KMS-11 (cell line): ENCODE data around the gene SMAD3.

Experiments
- H2AFZ ChIP-seq: fragments of 200-600 bp; sonication (generic); 2 replicates; pipeline ENCODE4 v1.6.1; 2016; ENCODE audit warnings: antibody characterized with exemption, mixed run types, low read depth
- H3K27ac ChIP-seq: fragments of 200-600 bp; sonication (generic); 2 replicates; pipeline ENCODE4 v1.6.1; 2016; ENCODE audit warnings: mild to moderate bottlenecking, mixed run types
- H3K27me3 ChIP-seq: fragments of 200-600 bp; sonication (generic); 2 replicates; pipeline ENCODE4 v1.6.1; 2017; ENCODE audit warnings: mild to moderate bottlenecking, low read depth, mixed run types, moderate library complexity; ENCODE audit not compliant: insufficient read depth
- H3K36me3 ChIP-seq: fragments of 200-600 bp; sonication (generic); 2 replicates; pipeline ENCODE4 v1.6.1; 2017; ENCODE audit warnings: mild to moderate bottlenecking, mixed run types; ENCODE audit not compliant: insufficient read depth
- H3K4me1 ChIP-seq: fragments of 200-600 bp; sonication (generic); 2 replicates; pipeline ENCODE4 v1.6.1; 2016; ENCODE audit warnings: mild to moderate bottlenecking, low read depth, mixed run types; ENCODE audit not compliant: poor library complexity, severe bottlenecking
- H3K4me2 ChIP-seq: fragments of 200-600 bp; sonication (generic); 2 replicates; pipeline ENCODE4 v1.7.0; 2016; ENCODE audit warnings: mild to moderate bottlenecking, mixed run types
- H3K4me3 ChIP-seq: fragments of 200-600 bp; sonication (generic); IDR thresholded peaks from 2 replicates; pipeline ENCODE4 v1.6.1; 2017; ENCODE audit warnings: low read depth, low read length, mixed read lengths; ENCODE audit not compliant: insufficient read depth
- H3K79me2 ChIP-seq: fragments of 200-600 bp; sonication (generic); 2 replicates; pipeline ENCODE4 v1.6.1; 2016; ENCODE audit warnings: low read depth, mixed run types; ENCODE audit not compliant: insufficient read depth
- H3K9ac ChIP-seq: fragments of 200-600 bp; sonication (generic); 2 replicates; pipeline ENCODE4 v1.6.1; 2016; ENCODE audit warnings: mild to moderate bottlenecking, mixed run types
- H4K20me1 ChIP-seq: fragments of 200-600 bp; sonication (generic); 2 replicates; pipeline ENCODE4 v1.6.1; 2016; ENCODE audit warnings: mild to moderate bottlenecking, mixed run types; ENCODE audit not compliant: insufficient read depth
- CTCF ChIP-seq: fragments of 200-600 bp; sonication (generic); conservative IDR thresholded peaks from 2 replicates; pipeline ENCODE4 v1.6.1; 2017; ENCODE audit warnings: low read depth, mild to moderate bottlenecking, antibody characterized with exemption, low read length, moderate library complexity, mixed read lengths

The SMAD3 gene

GRCh38 chr15:67208396-67208795 lies 143.0 kb downstream of the SMAD3 start:
- H3K4me3 ChIP-seq, result no peak overlapping the region
- no peaks in the 10 kb centered on the region for H3K4me1 ChIP-seq
- TF ChIP-seq CTCF, result no peak
- no peak overlapping the region for H3K4me2 ChIP-seq
- H3K27ac ChIP-seq, result no peak overlapping the region
- no peak overlapping the region for H3K9ac ChIP-seq
- H3K36me3 ChIP-seq, result no peaks in the 10 kb centered on the region; the same call in 1 of the 2 replicates
- H3K27me3 ChIP-seq, result no peaks in the 10 kb centered on the region
- H4K20me1 ChIP-seq, result no peaks in the 10 kb centered on the region
- no peaks in the 10 kb centered on the region for H3K79me2 ChIP-seq
- H2AFZ ChIP-seq, result no peak overlapping the region

GRCh38 chr15:67210555-67211168 lies 145.3 kb downstream of the SMAD3 start:
- TF ChIP-seq CTCF, result no peak
- H3K27me3 ChIP-seq, result no peaks in the 10 kb centered on the region

GRCh38 chr15:67212684-67213367 lies 147.4 kb downstream of the SMAD3 start:
- Histone ChIP-seq H3K79me2 (no peaks in the 10 kb centered on the region), H4K20me1 (no peaks in the 10 kb centered on the region), H3K36me3 (no peaks in the 10 kb centered on the region; the same call in 1 of the 2 replicates), H3K27ac (no peak overlapping the region), H3K4me1 (no peaks in the 10 kb centered on the region), H3K4me2 (no peak overlapping the region), H3K9ac (no peak overlapping the region), H3K27me3 (no peaks in the 10 kb centered on the region), H2AFZ (no peak overlapping the region), H3K4me3 (no peak overlapping the region)
- TF ChIP-seq CTCF, result no peak

More at GRCh38 chr15:67210555-67211168, 145.3 kb downstream of the SMAD3 start:
- H2AFZ ChIP-seq, result no peak overlapping the region
- no peaks in the 10 kb centered on the region for H3K4me1 ChIP-seq
- no peaks in the 10 kb centered on the region for H3K79me2 ChIP-seq
- no peak overlapping the region for H3K4me2 ChIP-seq
- H3K4me3 ChIP-seq, result no peak overlapping the region
- H3K36me3 ChIP-seq, result no peaks in the 10 kb centered on the region; the same call in 1 of the 2 replicates
- no peak overlapping the region for H3K27ac ChIP-seq
- no peak overlapping the region for H3K9ac ChIP-seq
- no peaks in the 10 kb centered on the region for H4K20me1 ChIP-seq

- no peaks in the 10 kb centered on the region for H3K36me3 ChIP-seq
- no peaks in the 10 kb centered on the region for H3K27me3 ChIP-seq
- no peaks in the 10 kb centered on the region for H3K79me2 ChIP-seq
- TF ChIP-seq CTCF, result no peak
- H3K4me2 ChIP-seq, result no peak overlapping the region
- H3K27ac ChIP-seq, result no peak overlapping the region
- no peaks in the 10 kb centered on the region for H4K20me1 ChIP-seq
- no peak overlapping the region for H2AFZ ChIP-seq
- H3K4me3 ChIP-seq, result no peak overlapping the region
- no peaks in the 10 kb centered on the region for H3K4me1 ChIP-seq
- no peak overlapping the region for H3K9ac ChIP-seq
Measured at GRCh38 chr15:67215102-67215501, 149.7 kb downstream of the SMAD3 start.
